Left ventricle myocardium superior (tissue), 1 donor: ENCODE data around the gene PALLD. TPM values are rescaled to one million over a fixed set of nuclear protein-coding genes. Genes with fewer than 3 reads are reported as not detected.
"Not testable (repeated sequence)": the region's sequence is repeated elsewhere in the genome, so short reads cannot be mapped to it uniquely, and the experiment has no call there.

Source experiments
- ATAC-seq: fragments of 200-7000 bp; cut with Tn5 transposase; one replicate; pipeline ENCODE4 v1.9.1; 2020; ENCODE audit warnings: mild to moderate bottlenecking, moderate library complexity
- DNase-seq: peaks from one replicate; pipeline ENCODE4 v3.0.0-alpha.2; 2020
- intact Hi-C: fragments of 100-400 bp; cut with micrococcal nuclease; formaldehyde crosslinking; loops from one replicate; pipeline ENCODE4 v1.11.0; 2022
- total RNA-seq: library from RNA; stranded (reverse); fragmentation: NEBNext Ultra II Directional; extraction: Animal tissue kit (Norgen Biotek cat#: 25700); gene quantifications from one replicate; pipeline ENCODE4 v1.2.1, GENCODE V29; 2021
- donor health status: DM: no; HTN: yes; CAD: no; lungs with severe emphysema.

Gene PALLD
- total RNA-seq, 1 donor from 2014 or later, result 998 TPM

GRCh38 chr4:168679397-168679796 is 182.5 kb downstream of the PALLD start:
- no peak for DNase-seq
- intact Hi-C loops, result loop anchor here (10.0 kb wide), 1 partner anchor 385 kb away; no protein-coding TSS in a partner anchor
- ATAC-seq, result peak; percentile 13

- intact Hi-C loops, result loop anchor here (10.0 kb wide), 1 partner anchor 385 kb away; no protein-coding TSS in a partner anchor
- ATAC-seq, result no peak
- no peak for DNase-seq
These were observed 183.0 kb downstream of the PALLD start for GRCh38 chr4:168679819-168680218.

GRCh38 chr4:168682898-168683500 is 186.1 kb downstream of the PALLD start:
- intact Hi-C loops, result no loop called here
- DNase-seq, result no peak
- no peak for ATAC-seq

GRCh38 chr4:168683595-168683994 is 186.7 kb downstream of the PALLD start:
- DNase-seq (no peak), ATAC-seq (no peak)
- intact Hi-C loops, result no loop called here

- DNase-seq (no peak), ATAC-seq (no peak)
- intact Hi-C loops, result no loop called here
These were observed 188.4 kb downstream of the PALLD start for GRCh38 chr4:168685136-168685809.

GRCh38 chr4:168688584-168688983 is 191.7 kb downstream of the PALLD start:
- ATAC-seq (peak; percentile 25), DNase-seq (no peak)
- intact Hi-C loops, result no loop called here

GRCh38 chr4:168689791-168690190 is 192.9 kb downstream of the PALLD start:
- ATAC-seq, result no peak
- no peak for DNase-seq
- intact Hi-C loops, result no loop called here

- DNase-seq (no peak), ATAC-seq (no peak)
- intact Hi-C loops, result no loop called here
These were observed 193.3 kb downstream of the PALLD start for GRCh38 chr4:168690199-168690598.

- peak; percentile 44 for ATAC-seq
- no peak for DNase-seq
- intact Hi-C loops, result no loop called here
These were observed 194.9 kb downstream of the PALLD start for GRCh38 chr4:168691631-168692369.

- intact Hi-C loops, result no loop called here
- DNase-seq (no peak), ATAC-seq (no peak)
These were observed 197.1 kb downstream of the PALLD start for GRCh38 chr4:168693750-168694490.

- intact Hi-C loops, result no loop called here
- DNase-seq, result no peak
- ATAC-seq, result peak; percentile 58
These were observed 197.8 kb downstream of the PALLD start for GRCh38 chr4:168694667-168695066.

GRCh38 chr4:168695288-168695687 is 198.4 kb downstream of the PALLD start:
- intact Hi-C loops, result no loop called here
- DNase-seq, result no peak
- ATAC-seq, result no peak

GRCh38 chr4:168696280-168696679 is 199.4 kb downstream of the PALLD start:
- intact Hi-C loops, result no loop called here
- ATAC-seq (no peak), DNase-seq (no peak)

- ATAC-seq (no peak), DNase-seq (no peak)
- intact Hi-C loops, result no loop called here
These were observed 200.0 kb downstream of the PALLD start for GRCh38 chr4:168696826-168697225.

GRCh38 chr4:168699224-168699878 is 202.5 kb downstream of the PALLD start:
- intact Hi-C loops, result no loop called here

GRCh38 chr4:168701061-168701460 is 204.2 kb downstream of the PALLD start:
- DNase-seq (no peak), ATAC-seq (no peak)
- intact Hi-C loops, result no loop called here

More at GRCh38 chr4:168699224-168699878, 202.5 kb downstream of the PALLD start:
- ATAC-seq (no peak), DNase-seq (no peak)

GRCh38 chr4:168702581-168703087 is 205.8 kb downstream of the PALLD start:
- DNase-seq, ATAC-seq, intact Hi-C loops: not testable (repeated sequence)

GRCh38 chr4:168705121-168705520 is 208.3 kb downstream of the PALLD start:
- no peak for DNase-seq
- intact Hi-C loops, result no loop called here
- ATAC-seq, result no peak

GRCh38 chr4:168707205-168707604 is 210.4 kb downstream of the PALLD start:
- intact Hi-C loops, result no loop called here
- no peak for ATAC-seq

More at GRCh38 chr4:168707205-168707604, 210.4 kb downstream of the PALLD start:
- no peak for DNase-seq
